Tibial nerve (tissue), 4 donors: ENCODE measurements around the gene ZBTB17. TPM values are rescaled to one million over a fixed set of nuclear protein-coding genes. Genes with fewer than 3 reads are reported as not detected.
A peak's percentile ranks its signal among the peaks of the same experiment; 100 is the strongest.

Experiments used
- DNase-seq, 2 donors: peaks; one replicate each; pipeline ENCODE4 v3.0.0-alpha.2; 2019; ENCODE audit warnings: low spot score in 2 of 2
- H3K27ac ChIP-seq, 4 donors: fragments of 200-600 bp; sonication (generic) in 3 of 4; one replicate each; pipeline ENCODE4 v1.5.1; 2017 to 2019; ENCODE audit warnings: mild to moderate bottlenecking in 1 of 4
- H3K27me3 ChIP-seq, 2 donors: fragments of 200-600 bp; sonication (generic) in 1 of 2; one replicate each; pipeline versions ENCODE4 v1.5.1 to v1.6.0; 2017 to 2019
- H3K36me3 ChIP-seq, 3 donors: fragments of 200-600 bp; sonication (generic); one replicate each; pipeline ENCODE4 v1.5.1; 2018 to 2019
- H3K4me1 ChIP-seq, 4 donors: fragments of 200-600 bp; sonication (generic) in 3 of 4; one replicate each; pipeline ENCODE4 v1.5.1; 2017 to 2019
- H3K4me3 ChIP-seq, 4 donors: fragments of 200-600 bp; sonication (generic) in 3 of 4; one replicate each; pipeline ENCODE4 v1.5.1; 2017 to 2019; ENCODE audit warnings: mild to moderate bottlenecking in 1 of 4, moderate library complexity in 1 of 4
- H3K9me3 ChIP-seq, 4 donors: fragments of 200-600 bp; sonication (generic) in 3 of 4; one replicate each; pipeline ENCODE4 v1.5.1; 2017 to 2019
- EP300 ChIP-seq, 2 donors: sonication (generic); formaldehyde crosslinking; IDR thresholded peaks; one replicate each; pipeline ENCODE4 v1.6.1; 2017; ENCODE audit warnings: antibody characterized with exemption in 2 of 2, mild to moderate bottlenecking in 1 of 2
- POLR2A ChIP-seq, 2 donors: fragments of 450-650 bp; IDR thresholded peaks; one replicate each; pipeline ENCODE4 v1.6.1; 2017; ENCODE audit warnings: antibody characterized with exemption in 2 of 2, mild to moderate bottlenecking in 2 of 2, moderate library complexity in 2 of 2
- WGBS, 2 donors: methylation state at CpG; one replicate each; pipeline ENCODE4 v1.1.5; 2018; 5-methylcytosine and 5-hydroxymethylcytosine counted together
- total RNA-seq, 4 donors: library from RNA; depleted of rRNA; stranded (reverse); fragments of >200 nt; gene quantifications; one replicate each; pipeline ENCODE4 v1.1.0, GENCODE V29; 2016
- TF ChIP-seq, protein P1 (sequence below), 5 experiments: fragments of 200-600 bp in 3 of 5; fragments of 450-650 bp in 2 of 5; sonication (generic) in 3 of 5; IDR thresholded peaks; one replicate each; pipeline ENCODE4 v1.5.1; 2016 to 2019; ENCODE audit warnings: antibody characterized with exemption in 5 of 5, mild to moderate bottlenecking in 3 of 5, moderate library complexity in 2 of 5

The ZBTB17 gene
- total RNA-seq, 4 donors from 2014 or later: 34.5 to 85.2 (median 52.4) TPM

DNA sequence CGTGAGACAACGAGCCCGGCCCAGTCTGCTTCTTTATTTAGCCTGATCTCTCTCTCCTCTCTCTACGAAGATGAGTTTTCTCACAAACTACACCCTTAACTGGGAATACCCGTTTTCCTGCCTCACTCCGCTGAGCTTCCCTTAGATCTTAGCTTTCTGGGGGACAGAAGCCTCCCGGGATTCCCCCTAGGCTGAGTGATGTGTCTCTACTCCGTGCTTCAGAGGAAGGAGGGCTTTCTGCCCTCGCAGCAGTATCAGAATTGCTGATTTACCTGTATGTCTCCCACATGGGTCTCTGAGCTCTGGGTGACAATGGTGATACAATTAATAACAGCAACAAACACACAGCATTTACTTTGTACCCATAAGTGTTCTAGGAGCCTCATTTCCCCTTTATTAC is 1.0 kb downstream of the ZBTB17 start:
- Histone ChIP-seq H3K27me3 (no peaks in the 10 kb centered on the region), H3K9me3 (no peaks in the 10 kb centered on the region), H3K4me3 (peak overlapping the region in 3 of 4 donors; percentile 66 to 85 (median 79)), H3K27ac (peak overlapping the region in 2 of 4 donors; percentile 86), H3K4me1 (peaks cover 0 to 31% (median 9%) of the 10 kb centered on the region in 4 donors), H3K36me3 (peaks cover 0 to 32% (median 0%) of the 10 kb centered on the region in 3 donors)
- DNase-seq: no peak
- 48 to 56% methylated on average over 9 of the region's 9 CpGs for WGBS, 2 donors
- TF ChIP-seq, protein P1, sequence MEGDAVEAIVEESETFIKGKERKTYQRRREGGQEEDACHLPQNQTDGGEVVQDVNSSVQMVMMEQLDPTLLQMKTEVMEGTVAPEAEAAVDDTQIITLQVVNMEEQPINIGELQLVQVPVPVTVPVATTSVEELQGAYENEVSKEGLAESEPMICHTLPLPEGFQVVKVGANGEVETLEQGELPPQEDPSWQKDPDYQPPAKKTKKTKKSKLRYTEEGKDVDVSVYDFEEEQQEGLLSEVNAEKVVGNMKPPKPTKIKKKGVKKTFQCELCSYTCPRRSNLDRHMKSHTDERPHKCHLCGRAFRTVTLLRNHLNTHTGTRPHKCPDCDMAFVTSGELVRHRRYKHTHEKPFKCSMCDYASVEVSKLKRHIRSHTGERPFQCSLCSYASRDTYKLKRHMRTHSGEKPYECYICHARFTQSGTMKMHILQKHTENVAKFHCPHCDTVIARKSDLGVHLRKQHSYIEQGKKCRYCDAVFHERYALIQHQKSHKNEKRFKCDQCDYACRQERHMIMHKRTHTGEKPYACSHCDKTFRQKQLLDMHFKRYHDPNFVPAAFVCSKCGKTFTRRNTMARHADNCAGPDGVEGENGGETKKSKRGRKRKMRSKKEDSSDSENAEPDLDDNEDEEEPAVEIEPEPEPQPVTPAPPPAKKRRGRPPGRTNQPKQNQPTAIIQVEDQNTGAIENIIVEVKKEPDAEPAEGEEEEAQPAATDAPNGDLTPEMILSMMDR (IDR thresholded peaks at IDR 0.05): no peak
- TF ChIP-seq EP300 (IDR thresholded peaks at IDR 0.05): no peak
- TF ChIP-seq POLR2A (IDR thresholded peaks at IDR 0.05): no peak

GRCh38 chr1:15973772-15974171 is 2.1 kb downstream of the ZBTB17 start:
- H3K9me3 ChIP-seq: no peaks in the 10 kb centered on the region
- H3K27ac ChIP-seq: no peak overlapping the region
- H3K4me3 ChIP-seq: no peak overlapping the region
- H3K36me3 ChIP-seq: peaks cover 0 to 42% (median 0%) of the 10 kb centered on the region in 3 donors
- TF ChIP-seq EP300 (IDR thresholded peaks at IDR 0.05) (no peak), POLR2A (IDR thresholded peaks at IDR 0.05) (no peak)
- TF ChIP-seq, protein P1 (IDR thresholded peaks at IDR 0.05): no peak
- H3K4me1 ChIP-seq: peaks cover 0 to 31% (median 9%) of the 10 kb centered on the region in 4 donors
- DNase-seq: no peak
- no peaks in the 10 kb centered on the region for H3K27me3 ChIP-seq
- 93 to 97% methylated on average over 4 of the region's 4 CpGs for WGBS, 2 donors

GRCh38 chr1:15972409-15972808 is 3.5 kb downstream of the ZBTB17 start:
- Histone ChIP-seq H3K36me3 (peaks cover 0 to 50% (median 0%) of the 10 kb centered on the region in 3 donors), H3K27ac (no peak overlapping the region), H3K27me3 (no peaks in the 10 kb centered on the region), H3K4me3 (no peak overlapping the region), H3K9me3 (no peaks in the 10 kb centered on the region), H3K4me1 (peaks cover 0 to 43% (median 11%) of the 10 kb centered on the region in 4 donors)
- DNase-seq: no peak
- WGBS, 2 donors: 100% methylated on average over 1 of the region's 1 CpG
- TF ChIP-seq, protein P1 (IDR thresholded peaks at IDR 0.05): no peak
- TF ChIP-seq POLR2A (IDR thresholded peaks at IDR 0.05) (no peak), EP300 (IDR thresholded peaks at IDR 0.05) (no peak)

DNA sequence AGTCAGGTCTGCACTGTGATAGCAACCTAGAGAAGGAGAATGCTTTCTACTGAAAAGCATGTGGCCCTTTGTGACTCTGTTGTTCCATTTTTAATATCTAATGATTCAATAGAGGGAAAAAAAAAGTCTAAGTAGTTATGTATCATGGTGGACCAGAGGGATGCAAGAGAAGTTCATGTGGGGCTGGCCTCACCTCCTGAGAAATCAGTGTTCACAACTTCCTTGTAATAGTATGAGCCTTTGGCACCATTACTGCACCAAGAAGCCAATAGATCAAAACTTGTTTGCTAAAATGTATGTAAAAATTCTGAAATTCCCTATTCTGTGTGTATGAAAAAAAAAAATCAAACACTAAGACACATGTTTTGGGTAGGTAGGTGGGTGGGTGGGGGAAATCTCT is 5.0 kb downstream of the ZBTB17 start:
- H3K9me3 ChIP-seq: no peaks in the 10 kb centered on the region
- peaks cover 0 to 54% (median 24%) of the 10 kb centered on the region in 4 donors for H3K4me1 ChIP-seq
- H3K36me3 ChIP-seq: peaks cover 0 to 50% (median 0%) of the 10 kb centered on the region in 3 donors
- no peak overlapping the region for H3K4me3 ChIP-seq
- no peaks in the 10 kb centered on the region for H3K27me3 ChIP-seq
- TF ChIP-seq POLR2A (IDR thresholded peaks at IDR 0.05): no peak
- TF ChIP-seq EP300 (IDR thresholded peaks at IDR 0.05): no peak
- TF ChIP-seq, protein P1 (IDR thresholded peaks at IDR 0.05): no peak
- DNase-seq: no peak
- no peak overlapping the region for H3K27ac ChIP-seq

- peaks cover 0 to 50% (median 0%) of the 10 kb centered on the region in 3 donors for H3K36me3 ChIP-seq
- no peaks in the 10 kb centered on the region for H3K27me3 ChIP-seq
- H3K9me3 ChIP-seq: no peaks in the 10 kb centered on the region
- TF ChIP-seq, protein P1 (IDR thresholded peaks at IDR 0.05): no peak
- no peak for TF ChIP-seq EP300 (IDR thresholded peaks at IDR 0.05)
- no peak for TF ChIP-seq POLR2A (IDR thresholded peaks at IDR 0.05)
- H3K27ac ChIP-seq: no peak overlapping the region
- peaks cover 0 to 59% (median 24%) of the 10 kb centered on the region in 4 donors for H3K4me1 ChIP-seq
- no peak for DNase-seq
- no peak overlapping the region for H3K4me3 ChIP-seq
- 97 to 99% methylated on average over 13 of the region's 13 CpGs for WGBS, 2 donors
These were observed 6.5 kb downstream of the ZBTB17 start for GRCh38 chr1:15969321-15969880.
